ENCODE data around the gene ZCCHC14. TPM values are rescaled to one million over a fixed set of nuclear protein-coding genes. Genes with fewer than 3 reads are reported as not detected.
"Not testable (repeated sequence)": the region's sequence is repeated elsewhere in the genome, so short reads cannot be mapped to it uniquely, and the experiment has no call there.

Gene ZCCHC14
- total RNA-seq, 2 donors from 2014 or later, result 24.5 to 24.6 TPM

- H3K4me3 ChIP-seq, result peak within 1 kb of the TSS; percentile 53
- DNase-seq, result peak; percentile 89
- H3K27ac ChIP-seq, result peak within 1 kb of the TSS; percentile 75
- H3K36me3 ChIP-seq, result no peaks in the 10 kb centered on the region
- H3K27me3 ChIP-seq, result no peaks in the 10 kb centered on the region
- H3K4me1 ChIP-seq, result peaks cover 20% of the 10 kb centered on the region
- intact Hi-C loops (cut with DNase I), result no loop called here
- TF ChIP-seq CTCF (IDR thresholded peaks at IDR 0.05), result no peak
- H3K9ac ChIP-seq (ENCODE audit: low read depth in 2 of 2, low read length in 2 of 2), result peak within 1 kb of the TSS; percentile 68 to 79
- no peaks in the 10 kb centered on the region for H3K9me3 ChIP-seq
Measured at GRCh38 chr16:87383505-87384161, 109.2 kb downstream of the ZCCHC14 start, which contains the start of gene FBXO31. Gene FBXO31, minus strand, starts transcription at chr16:87383776. Its CDS starts 32 bp downstream, at chr16:87383744.

- H3K4me1 ChIP-seq, result peaks cover 16% of the 10 kb centered on the region
- H3K9me3 ChIP-seq, result no peaks in the 10 kb centered on the region
- H3K4me3 ChIP-seq, result peak overlapping the region; percentile 53
- no peaks in the 10 kb centered on the region for H3K27me3 ChIP-seq
- TF ChIP-seq CTCF (IDR thresholded peaks at IDR 0.05), result no peak
- H3K9ac ChIP-seq (ENCODE audit: low read depth in 2 of 2, low read length in 2 of 2), result peak overlapping the region; percentile 58 to 79
- H3K27ac ChIP-seq, result peak overlapping the region; percentile 75
- H3K36me3 ChIP-seq, result no peaks in the 10 kb centered on the region
- DNase-seq, result peak; percentile 50
- intact Hi-C loops (cut with DNase I), result no loop called here
Measured at GRCh38 chr16:87382023-87382785, 110.6 kb downstream of the ZCCHC14 start.

GRCh38 chr16:87380881-87381280 is 111.9 kb downstream of the ZCCHC14 start:
- DNase-seq, result no peak
- no peak overlapping the region for H3K27ac ChIP-seq
- H3K27me3 ChIP-seq, result no peaks in the 10 kb centered on the region
- TF ChIP-seq CTCF (IDR thresholded peaks at IDR 0.05), result no peak
- no peaks in the 10 kb centered on the region for H3K9me3 ChIP-seq
- no peaks in the 10 kb centered on the region for H3K36me3 ChIP-seq
- H3K4me3 ChIP-seq, result no peak overlapping the region
- peak overlapping the region; percentile 8 to 79 for H3K9ac ChIP-seq (ENCODE audit: low read depth in 2 of 2, low read length in 2 of 2)
- intact Hi-C loops (cut with DNase I), result no loop called here
- H3K4me1 ChIP-seq, result peaks cover 13% of the 10 kb centered on the region

GRCh38 chr16:87380403-87380802 is 112.4 kb downstream of the ZCCHC14 start:
- H3K4me1 ChIP-seq, result peaks cover 13% of the 10 kb centered on the region
- H3K36me3 ChIP-seq, result no peaks in the 10 kb centered on the region
- intact Hi-C loops (cut with DNase I), result no loop called here
- no peak for TF ChIP-seq CTCF (IDR thresholded peaks at IDR 0.05)
- H3K27me3 ChIP-seq, result no peaks in the 10 kb centered on the region
- no peak for DNase-seq
- H3K4me3 ChIP-seq, result no peak overlapping the region
- peak overlapping the region; percentile 6 for H3K27ac ChIP-seq
- no peaks in the 10 kb centered on the region for H3K9me3 ChIP-seq
- peak overlapping the region in 1 of 2 donors; percentile 79 for H3K9ac ChIP-seq (ENCODE audit: low read depth in 2 of 2, low read length in 2 of 2)

GRCh38 chr16:87379312-87379752 is 113.5 kb downstream of the ZCCHC14 start:
- H3K27ac ChIP-seq, result peak overlapping the region; percentile 65
- H3K9me3 ChIP-seq; H3K4me3 ChIP-seq; H3K27me3 ChIP-seq; H3K4me1 ChIP-seq; H3K9ac ChIP-seq (ENCODE audit: low read depth in 2 of 2, low read length in 2 of 2); H3K36me3 ChIP-seq: not testable (repeated sequence)
- peak; percentile 84 for DNase-seq
- intact Hi-C loops (cut with DNase I), result loop anchor here (5.0 kb wide), 1 partner anchor 52 kb away; no protein-coding TSS in a partner anchor

Data from colonic mucosa (tissue), 4 donors.